ENCODE data around the gene GAB3.

GRCh38 chrX:154795016-154795415, 44.1 kb upstream of the GAB3 start:
- no peak for TF ChIP-seq CTCF (IDR thresholded peaks at IDR 0.05; ENCODE audit: poor library complexity, severe bottlenecking)
- TF ChIP-seq TAF1 (IDR thresholded peaks at IDR 0.05; ENCODE audit: low read depth) = no peak
- TF ChIP-seq REST (IDR thresholded peaks at IDR 0.05; ENCODE audit: borderline replicate concordance) = no peak
